ENCODE results near the gene METAP1D.

DNA sequence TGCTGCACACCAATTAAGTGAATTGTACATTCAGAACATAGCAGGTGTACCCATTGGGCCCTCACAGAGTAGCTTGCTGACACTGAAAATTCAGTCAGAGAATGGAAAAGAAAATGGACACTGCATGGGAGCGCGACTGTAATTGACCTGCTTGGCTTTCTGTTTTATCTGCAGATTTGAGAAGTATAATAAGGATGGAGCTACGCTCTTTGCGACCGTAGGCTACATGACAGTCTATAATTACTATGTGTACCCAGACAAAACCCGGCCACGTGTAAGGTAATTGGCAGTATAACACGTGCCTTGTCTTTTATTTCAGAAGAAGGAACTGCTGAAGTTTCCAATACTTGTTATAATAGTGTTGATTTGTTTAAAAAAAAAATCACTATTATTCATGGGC lies 33.5 kb upstream of the METAP1D start:
- TF ChIP-seq, protein P1, sequence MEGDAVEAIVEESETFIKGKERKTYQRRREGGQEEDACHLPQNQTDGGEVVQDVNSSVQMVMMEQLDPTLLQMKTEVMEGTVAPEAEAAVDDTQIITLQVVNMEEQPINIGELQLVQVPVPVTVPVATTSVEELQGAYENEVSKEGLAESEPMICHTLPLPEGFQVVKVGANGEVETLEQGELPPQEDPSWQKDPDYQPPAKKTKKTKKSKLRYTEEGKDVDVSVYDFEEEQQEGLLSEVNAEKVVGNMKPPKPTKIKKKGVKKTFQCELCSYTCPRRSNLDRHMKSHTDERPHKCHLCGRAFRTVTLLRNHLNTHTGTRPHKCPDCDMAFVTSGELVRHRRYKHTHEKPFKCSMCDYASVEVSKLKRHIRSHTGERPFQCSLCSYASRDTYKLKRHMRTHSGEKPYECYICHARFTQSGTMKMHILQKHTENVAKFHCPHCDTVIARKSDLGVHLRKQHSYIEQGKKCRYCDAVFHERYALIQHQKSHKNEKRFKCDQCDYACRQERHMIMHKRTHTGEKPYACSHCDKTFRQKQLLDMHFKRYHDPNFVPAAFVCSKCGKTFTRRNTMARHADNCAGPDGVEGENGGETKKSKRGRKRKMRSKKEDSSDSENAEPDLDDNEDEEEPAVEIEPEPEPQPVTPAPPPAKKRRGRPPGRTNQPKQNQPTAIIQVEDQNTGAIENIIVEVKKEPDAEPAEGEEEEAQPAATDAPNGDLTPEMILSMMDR (IDR thresholded peaks at IDR 0.05): no peak
- TF ChIP-seq POLR2A (IDR thresholded peaks at IDR 0.05): no peak
- TF ChIP-seq POLR2AphosphoS5 (IDR thresholded peaks at IDR 0.05): no peak
- no peak for TF ChIP-seq EP300 (IDR thresholded peaks at IDR 0.05)

Measured in stomach (tissue), 4 donors.